ENCODE results near the gene C5.

- TF ChIP-seq CTCF (IDR thresholded peaks at IDR 0.05) (no peak), POLR2AphosphoS5 (IDR thresholded peaks at IDR 0.05) (no peak), POLR2A (IDR thresholded peaks at IDR 0.05; ENCODE audit: low read depth) (no peak)
Observed at GRCh38 chr9:121088576-121088975, 38.5 kb upstream of the C5 start.
